Measurements from ENCODE around the gene SOST.

SOST gene

GRCh38 chr17:43740541-43740940, 18.1 kb downstream of the SOST start:
- no peak for DNase-seq

DNA sequence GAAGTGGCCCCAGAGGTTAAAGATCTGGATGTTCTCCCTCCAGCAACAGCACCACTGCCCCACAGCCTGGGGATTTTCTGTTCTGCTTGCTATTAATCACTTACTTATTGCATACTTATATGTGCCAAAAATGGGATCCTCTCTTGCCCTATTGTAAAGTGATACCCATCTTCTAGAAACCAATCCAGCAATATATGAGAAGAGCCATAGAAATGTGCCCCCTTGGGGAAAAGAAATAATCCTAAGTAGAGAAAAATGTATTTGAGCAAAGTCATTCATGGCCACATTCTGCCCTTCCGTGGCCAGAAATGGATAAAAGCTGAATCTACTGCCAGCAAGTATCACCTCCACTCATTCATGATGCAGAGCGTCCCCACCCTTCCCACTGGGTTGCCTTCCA, 20.9 kb downstream of the SOST start:
- no peak for DNase-seq

DNA sequence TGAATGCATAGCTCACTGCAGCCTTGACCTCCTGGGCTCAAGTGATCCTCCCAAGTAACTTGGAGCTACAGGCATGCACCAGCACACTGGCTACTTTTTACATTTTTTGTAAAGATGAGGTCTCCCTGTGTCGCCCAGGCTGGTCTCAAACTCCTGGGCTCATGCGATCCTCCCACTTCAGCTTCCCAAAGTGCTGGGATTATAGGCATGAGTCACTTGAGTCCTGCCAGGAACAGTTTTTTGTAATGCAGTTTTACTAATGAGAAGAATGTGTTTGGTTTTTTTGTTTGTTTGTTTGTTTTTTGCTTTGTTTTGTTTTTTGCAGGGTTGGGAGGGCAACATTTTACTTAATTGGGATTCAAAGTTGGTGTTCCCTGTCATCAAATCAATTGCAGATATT, 22.2 kb downstream of the SOST start:
- DNase-seq: no peak

- DNase-seq: no peak
Measured at GRCh38 chr17:43734376-43734775, 24.2 kb downstream of the SOST start.

GRCh38 chr17:43733956-43734355, 24.6 kb downstream of the SOST start:
- DNase-seq: no peak

DNA sequence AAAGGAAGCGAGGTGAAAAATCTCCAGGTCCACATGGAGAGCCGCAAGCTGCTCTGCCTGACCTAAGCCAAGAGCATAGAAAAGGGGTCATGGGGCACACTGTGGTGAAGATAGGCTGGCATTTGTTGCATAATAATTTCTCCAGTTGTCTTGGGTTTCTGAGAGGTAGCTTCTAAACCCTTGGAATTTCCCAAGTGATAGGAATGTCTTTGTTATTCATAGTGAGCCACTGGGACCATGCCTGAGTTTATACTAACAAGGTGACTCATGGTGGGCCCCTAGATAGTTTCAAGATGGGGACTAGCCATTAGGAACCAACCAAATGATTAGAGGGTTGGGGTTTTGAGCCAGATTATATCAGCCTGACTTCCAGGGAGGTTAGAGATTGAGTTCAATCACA, 25.6 kb downstream of the SOST start:
- no peak for DNase-seq

GRCh38 chr17:43728081-43728480, 30.5 kb downstream of the SOST start:
- DNase-seq: no peak

DNA sequence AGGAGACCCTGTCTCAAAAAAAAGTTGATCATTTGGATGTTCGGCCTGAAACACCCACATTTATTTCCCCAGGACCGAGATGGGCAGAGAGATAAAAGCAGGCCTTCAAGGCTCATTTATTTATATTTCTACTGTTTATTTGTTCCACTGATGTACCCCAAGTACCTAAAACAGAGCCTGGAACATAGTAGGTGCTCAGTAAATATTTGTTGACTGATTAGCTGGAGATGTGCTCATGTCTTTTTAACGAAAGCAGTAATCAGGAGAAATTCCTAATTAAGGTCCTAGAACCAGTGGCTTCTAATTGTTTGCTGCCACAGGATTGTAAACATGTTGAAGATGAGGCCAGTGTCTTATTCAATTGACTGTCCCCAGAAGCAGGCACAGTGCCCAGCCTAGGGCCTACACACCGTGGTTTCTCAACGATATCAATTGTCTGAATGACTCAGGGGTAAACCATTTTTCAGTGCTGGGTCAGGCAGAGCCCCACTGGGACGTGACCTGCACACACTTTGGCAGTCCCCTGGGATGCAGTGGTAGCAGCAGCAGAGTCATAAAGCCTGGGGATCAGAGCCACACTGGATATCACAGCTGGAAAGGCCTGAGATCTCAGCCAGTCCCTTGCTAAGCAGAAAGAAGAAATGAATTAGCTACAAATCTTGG, 34.8 kb downstream of the SOST start:
- no peak for DNase-seq

DNA sequence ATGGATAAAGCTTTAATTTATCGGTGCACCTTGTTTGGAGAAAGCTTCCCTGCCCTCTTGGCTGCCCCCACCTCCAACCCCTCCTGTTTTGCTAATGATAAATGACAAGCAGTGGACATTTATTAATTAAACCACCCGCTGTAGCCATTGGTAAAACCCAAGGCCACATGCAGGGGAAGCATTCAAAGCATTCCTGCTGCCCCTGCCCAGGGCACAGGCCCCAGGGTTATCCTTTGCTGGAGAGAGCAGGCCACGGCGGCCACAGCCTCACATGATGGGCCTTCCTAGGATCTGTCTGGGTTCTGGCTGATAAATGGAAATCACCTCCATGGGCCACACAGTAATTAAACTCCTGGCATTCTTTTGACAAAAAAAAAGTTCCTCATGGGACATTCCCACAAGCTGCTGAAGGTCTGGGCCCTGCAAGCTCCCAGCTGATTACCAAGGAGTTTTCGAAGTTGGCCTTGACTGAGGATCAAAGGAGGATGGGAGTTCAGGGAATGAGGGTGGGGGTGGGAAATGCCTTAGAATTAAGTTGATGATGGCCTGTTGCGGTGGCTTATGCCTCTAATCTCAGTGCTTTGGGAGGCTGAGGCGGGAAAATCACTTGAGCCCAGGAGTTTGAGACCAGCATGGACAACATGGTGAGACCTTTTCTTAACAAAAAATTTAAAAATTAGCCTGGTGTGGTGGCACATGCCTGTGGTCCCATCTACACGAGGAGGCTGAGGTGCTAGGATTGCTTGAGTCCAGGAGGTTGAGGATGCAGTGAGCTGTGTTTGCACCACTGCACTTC, 35.5 kb downstream of the SOST start:
- DNase-seq: no peak

DNA sequence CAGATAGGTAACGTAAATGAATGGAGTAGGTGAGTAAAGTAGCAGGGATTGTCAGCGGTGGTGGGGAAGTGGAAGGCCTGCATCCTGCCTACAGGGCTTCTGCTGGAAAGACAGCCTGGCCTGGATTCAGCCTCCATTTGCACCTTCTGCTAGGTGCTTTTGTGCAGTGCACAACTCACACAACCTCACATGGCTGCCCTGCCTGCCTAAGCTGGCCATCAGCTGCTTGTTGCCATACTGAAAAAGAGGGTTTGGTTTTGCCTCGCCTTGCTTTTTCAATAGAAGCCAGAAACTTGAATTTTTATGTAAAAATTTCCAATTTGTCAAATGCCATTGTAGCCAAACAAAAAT, 36.3 kb downstream of the SOST start:
- no peak for DNase-seq

GRCh38 chr17:43721537-43722268, 36.9 kb downstream of the SOST start:
- DNase-seq: no peak

- DNase-seq: peak; percentile 66
Measured at GRCh38 chr17:43720311-43721060, 38.1 kb downstream of the SOST start.

- DNase-seq: peak; percentile 9
Measured at GRCh38 chr17:43719578-43719977, 39.0 kb downstream of the SOST start.

- no peak for DNase-seq
Measured at GRCh38 chr17:43718544-43718943, 40.0 kb downstream of the SOST start.

DNA sequence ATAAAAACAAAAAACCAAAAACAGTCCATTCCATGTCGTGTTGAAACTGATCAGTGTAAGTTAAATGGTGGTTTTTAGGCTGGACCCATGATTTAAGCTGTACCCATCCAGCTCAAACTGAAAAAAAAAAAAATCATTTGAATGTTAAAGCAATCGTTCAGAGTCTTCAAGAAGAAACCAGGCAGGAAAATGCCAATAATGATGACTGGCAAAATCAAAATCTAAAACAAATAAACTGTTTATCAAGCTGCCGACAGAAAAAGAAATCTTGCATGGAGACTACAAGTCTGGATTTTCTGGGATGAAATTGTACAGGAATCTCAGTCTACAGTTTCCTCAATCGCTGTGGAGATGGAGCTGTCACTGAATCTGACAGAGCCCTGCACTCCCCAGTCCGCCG, 40.7 kb downstream of the SOST start:
- DNase-seq: no peak

DNA sequence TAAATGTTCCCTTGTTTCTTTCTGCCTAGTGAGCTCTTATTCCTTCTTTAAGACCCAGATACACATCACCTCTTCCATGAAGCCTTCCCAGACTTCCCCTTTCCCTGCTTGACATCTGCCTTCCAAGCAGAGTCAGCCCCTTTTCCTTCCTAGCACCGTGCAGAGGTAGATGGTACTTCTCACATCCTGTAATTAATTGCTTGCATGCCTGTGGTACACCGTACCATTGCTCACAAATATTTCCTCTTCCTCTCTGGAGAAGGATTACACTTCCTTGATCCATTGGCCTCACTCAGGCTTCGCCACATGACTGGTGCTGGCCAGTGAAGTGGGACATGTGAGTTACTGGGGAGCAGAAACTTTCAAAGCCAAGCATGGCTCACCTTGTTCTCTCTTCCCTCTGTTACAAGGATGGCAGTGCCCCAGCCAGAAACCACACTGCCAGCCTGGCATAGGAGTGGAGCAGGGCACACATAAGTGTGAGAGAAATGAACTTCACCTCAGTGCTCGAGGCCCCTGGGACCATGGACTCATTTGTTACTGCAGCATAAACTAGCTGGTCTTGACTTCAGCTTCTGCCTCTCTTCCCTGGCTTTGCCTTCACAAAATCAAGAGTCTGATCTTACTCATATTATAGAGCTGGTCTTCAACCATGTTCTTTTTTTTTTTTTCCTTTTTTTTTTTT, 44.0 kb downstream of the SOST start:
- DNase-seq: no peak

DNA sequence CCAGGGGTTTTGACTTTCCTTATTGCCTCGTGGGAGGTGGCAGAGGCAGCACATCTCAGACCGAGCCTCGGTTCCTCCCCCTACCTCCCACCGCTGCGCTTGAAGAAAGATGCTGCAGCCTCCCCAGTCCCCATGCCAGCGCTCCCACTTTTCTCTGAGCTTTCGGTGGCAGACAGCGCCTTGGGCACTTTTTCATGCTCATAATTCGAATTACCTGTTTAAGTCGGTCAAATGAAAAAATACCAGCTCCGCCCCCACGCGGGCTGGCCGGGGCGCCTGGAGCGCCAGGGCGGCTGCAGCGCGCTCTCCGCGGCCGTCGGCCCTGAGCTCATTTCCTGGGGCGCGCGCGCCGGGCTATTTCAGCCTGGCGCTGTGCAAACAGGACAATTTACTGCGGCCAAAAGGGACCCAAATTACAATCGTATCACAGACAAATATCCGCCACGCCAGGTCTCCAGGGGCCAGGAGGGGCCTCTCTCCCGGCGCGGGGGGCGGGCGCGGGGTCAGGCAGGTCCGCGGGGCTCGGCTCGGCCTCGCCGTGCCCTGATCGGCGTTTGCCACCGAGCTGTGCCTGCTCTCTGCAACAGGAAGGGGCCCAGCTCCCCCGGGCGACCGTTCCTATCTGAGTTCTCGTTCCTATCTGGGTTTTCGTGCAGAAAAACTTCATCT, 45.0 kb downstream of the SOST start:
- DNase-seq: no peak

- DNase-seq: no peak
Measured at GRCh38 chr17:43712397-43712796, 46.2 kb downstream of the SOST start.

DNA sequence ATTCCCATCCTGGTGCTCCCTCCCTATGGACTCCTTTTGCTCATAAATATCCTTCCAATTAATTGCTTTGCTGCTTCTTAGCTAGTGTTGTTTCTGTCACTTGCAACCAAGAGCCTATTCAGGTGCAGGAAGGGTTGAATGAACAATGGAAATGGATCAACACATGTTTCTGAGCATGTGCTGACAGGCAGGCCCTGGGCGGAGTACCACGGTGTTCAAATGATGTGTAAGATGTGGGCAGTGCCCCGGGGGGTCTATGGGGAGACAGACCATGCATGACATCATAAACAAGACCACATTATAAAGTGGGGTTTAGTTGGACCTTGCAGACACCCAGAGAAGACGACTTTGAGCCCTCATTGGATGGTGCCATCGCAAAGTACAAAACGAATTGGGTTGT, 48.5 kb downstream of the SOST start:
- DNase-seq: no peak

DNA sequence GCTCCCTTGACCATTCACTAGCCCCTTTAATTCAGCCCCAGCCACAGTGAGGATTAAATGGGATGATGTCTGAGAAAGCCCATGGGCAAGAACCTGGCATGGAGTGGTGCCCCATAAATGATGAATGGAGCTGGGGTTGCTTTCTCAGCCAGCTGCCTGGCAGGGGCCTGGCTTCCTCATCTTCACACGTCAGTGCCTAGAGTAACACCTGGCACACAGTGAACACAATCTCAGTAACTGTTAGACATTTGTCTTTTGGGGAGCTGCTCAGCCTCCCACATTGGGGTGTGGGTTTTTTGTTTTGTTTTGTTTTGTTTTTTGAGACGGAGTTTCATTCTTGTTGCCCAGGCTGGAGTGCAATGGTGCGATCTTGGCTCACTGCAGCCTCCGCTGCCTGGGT, 49.4 kb downstream of the SOST start:
- no peak for DNase-seq

- no peak for DNase-seq
Measured at GRCh38 chr17:43707184-43707583, 51.4 kb downstream of the SOST start.

DNA sequence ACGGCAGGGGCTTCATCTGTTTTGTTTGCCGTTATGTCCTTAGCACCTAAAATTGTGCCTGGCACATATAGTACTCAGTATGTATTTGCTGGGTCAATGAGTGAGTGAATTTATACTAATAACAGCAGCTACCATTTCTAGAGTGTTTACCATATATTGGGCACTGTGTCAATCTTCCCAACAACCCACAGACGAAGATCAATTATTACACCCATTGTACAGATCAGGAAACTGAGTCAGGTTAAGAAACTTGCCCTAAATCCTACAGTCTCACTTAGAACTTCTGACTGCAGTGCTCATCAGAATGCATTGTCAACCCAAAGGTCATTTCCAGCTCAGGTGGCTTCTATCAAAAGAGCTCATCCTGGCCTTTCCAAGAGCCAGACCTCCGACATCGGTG, 52.4 kb downstream of the SOST start:
- DNase-seq: no peak

All from hematopoietic multipotent progenitor cell treated with erythropoietin and hydrocortisone succinate and interleukin-3 and kit ligand, for 8 days (in vitro differentiated cells).